HG02571 (cell line): ENCODE results near the gene LEPROT.
"Not testable (repeated sequence)": the region's sequence is repeated elsewhere in the genome, so short reads cannot be mapped to it uniquely, and the experiment has no call there.

Experiments
- ATAC-seq: cut with Tn5 transposase; IDR thresholded peaks from one replicate; pipeline ENCODE4 v1.9.1; 2021; ENCODE audit warnings: mild to moderate bottlenecking, moderate library complexity; ENCODE audit not compliant: unreplicated experiment

LEPROT gene, protein sequence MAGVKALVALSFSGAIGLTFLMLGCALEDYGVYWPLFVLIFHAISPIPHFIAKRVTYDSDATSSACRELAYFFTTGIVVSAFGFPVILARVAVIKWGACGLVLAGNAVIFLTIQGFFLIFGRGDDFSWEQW

DNA sequence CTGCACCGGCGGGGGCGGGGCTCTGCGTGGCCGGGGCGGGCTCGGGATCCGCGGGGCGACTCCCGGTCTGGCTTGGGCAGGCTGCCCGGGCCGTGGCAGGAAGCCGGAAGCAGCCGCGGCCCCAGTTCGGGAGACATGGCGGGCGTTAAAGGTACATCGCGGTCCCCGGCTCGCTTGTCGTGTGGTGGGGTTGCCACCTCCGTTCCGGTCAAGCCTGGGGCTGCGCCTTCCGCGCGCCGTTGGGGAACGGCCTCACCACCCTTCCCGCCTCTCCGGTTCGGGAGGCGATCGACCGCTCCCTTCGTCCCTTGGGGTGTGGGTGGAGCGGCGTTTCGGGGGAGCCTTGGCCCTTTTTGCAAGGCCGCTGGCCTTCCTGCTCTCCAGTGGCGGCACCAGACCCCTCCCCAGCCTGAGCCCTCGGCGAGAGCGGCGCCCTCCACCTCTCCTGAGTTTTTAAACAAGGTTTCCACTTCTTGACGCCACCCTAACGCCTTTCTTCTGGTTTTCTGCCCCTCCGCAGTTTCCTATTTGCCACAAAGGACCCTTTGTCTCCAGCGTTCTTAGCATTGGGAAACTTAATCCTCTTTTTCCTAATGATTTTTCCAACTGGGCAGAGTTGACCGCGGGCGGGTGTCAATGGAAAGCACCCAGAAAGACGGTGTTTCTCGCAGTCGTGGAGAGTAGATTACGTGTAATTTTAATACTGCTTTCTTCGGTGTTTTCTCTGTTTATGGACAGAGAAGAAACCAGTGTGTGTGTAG lies at the start of gene LEPROT, which contains the start of gene LEPR:
Gene LEPROT, plus strand, starts transcription at position 79 of the 761 bp plus-strand sequence. Its CDS starts 57 bp downstream, at position 136.
Gene LEPR, plus strand, starts transcription at position 79 of the 761 bp plus-strand sequence. CDS start 144,898 bp downstream, outside the sequence.
- peak; percentile 50 for ATAC-seq

DNA sequence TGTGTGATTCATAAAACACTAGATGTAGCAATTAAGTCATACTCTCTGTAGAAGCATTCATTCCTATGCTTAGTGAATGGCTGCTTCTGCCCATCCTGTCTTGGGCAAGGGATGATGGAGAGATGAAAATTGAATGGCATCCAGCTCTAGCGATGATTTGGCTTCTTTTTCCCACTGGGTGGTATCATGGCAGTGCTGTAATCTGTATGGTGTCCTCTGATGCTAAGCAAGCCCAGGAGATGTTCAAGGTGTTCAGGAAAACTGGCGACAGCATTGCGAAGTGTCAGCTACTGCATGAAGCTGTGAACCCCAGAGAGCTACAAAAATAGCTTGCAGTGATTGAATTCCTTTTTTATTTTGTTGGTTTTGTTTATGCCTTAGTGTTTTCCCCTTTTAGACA lies 48.9 kb upstream of the LEPROT start:
- no peak for ATAC-seq

DNA sequence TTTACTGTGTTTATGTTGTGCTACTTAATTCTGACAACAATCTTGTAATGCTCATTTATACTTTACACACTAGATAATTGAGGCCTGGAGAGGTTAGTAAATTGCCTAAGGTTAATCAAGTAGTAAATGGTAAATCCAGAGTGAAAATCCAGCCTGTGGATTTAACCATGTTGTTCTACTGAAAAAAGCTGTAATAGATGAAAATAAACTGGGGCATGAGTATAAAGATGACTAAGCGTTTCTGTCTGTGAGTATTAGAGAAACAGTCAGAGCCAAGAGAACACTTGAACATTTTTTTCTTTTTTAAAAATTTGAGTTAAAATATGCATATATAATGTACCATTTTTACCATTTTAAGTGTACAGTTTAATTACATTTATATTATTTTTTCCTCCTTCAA lies 47.9 kb upstream of the LEPROT start:
- no peak for ATAC-seq

DNA sequence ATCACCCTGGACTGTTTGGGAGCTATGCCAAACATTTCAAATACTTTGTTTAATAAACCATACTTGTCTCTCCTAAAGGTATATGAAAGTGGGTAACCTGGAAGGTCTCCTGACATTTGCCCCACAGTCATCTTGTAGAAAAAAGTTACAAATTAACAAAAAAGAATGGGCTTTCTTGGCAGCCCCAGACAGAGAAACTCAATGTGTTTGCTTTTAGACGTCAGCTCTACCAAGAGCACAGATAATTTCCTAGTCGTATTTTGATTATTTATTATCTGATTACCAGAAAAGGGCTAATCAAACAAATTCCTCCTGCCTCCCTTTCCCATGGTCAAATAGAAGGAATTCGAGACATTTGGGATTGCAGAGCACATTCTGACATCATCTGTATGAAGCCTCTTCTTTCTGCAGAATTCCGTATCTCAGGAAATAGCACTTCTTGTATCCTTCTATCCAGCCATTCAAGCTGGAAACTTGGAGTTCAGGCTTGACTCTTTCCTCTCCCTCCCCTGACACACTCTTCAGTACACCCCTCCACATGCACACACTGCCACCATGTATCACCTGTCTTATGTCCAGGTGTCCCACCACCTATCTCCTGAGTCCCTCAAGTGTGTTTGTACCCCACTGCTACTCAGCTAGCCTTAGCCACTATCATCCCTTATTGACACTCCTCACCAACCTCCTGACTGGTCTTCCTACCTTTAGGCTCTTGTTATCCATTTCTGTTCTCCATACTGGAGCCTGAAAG lies 42.8 kb upstream of the LEPROT start:
- ATAC-seq: no peak

DNA sequence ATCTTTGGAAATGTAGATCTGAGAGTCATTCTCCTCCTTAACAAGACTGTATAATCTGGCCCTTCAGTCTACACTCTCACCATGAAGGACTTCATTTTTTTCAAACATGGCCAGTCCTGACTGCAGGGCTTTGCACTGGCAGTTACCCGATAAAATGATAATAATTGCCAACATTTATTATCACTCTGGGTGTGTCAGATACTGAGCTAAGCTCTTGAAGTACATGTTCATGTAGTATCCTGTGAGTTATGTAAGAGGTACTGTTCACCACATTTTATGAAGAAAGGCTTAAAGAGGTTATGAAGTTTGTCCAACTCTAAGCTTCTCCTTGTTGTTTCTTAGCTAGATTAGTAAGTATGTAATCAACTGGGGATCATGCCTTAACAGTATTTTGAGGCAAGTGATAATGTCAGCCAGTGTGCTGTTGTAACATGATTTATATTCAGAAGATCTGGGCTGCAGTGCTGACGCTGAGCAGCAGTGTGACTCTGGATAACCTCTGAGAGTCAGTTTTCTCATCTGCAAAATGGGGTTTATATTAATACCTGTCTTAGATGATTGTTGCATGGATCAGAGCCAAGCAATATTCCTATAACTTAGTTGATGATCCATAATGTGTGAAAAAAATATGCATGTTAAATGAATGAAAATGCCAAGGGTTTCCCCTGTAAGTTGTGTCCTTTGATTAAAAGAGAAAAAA lies 42.1 kb upstream of the LEPROT start:
- no peak for ATAC-seq

DNA sequence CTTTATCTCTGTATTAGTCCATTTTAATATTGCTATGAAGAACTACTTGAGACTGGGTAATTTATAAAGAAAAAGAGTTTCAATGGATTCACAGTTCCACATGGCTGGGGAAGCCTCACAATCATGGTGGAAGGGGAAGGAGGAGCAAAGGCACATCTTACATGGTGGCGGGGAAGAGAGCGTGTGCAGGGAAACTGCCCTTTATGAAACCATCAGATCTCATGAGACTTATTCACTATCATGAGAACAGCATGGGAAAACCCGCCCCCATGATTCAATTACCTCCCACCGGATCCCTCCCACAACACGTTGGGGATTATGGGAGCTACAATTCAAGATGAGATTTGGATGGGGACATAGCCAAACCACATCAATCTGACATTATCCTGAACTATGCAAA lies 36.0 kb upstream of the LEPROT start:
- ATAC-seq: not testable (repeated sequence)

DNA sequence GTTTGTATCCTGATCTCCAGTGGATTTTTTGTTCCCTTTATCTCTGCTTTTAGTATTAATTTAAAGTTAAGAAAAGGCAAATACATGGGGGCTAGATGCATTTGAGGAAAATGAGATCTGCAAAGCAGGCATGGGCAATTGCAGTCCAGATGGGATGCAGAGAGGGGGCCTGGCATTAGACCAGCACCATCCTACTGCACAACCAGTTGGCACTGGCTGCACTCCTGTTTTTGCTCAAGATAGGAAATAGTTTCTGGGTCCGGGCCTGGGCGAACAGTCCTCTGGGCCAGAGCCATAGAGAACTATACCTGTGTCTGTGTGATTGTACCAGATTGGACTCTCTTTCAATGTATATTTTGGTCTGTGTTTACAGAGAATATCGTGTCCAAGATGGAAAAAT lies 34.0 kb upstream of the LEPROT start:
- no peak for ATAC-seq

DNA sequence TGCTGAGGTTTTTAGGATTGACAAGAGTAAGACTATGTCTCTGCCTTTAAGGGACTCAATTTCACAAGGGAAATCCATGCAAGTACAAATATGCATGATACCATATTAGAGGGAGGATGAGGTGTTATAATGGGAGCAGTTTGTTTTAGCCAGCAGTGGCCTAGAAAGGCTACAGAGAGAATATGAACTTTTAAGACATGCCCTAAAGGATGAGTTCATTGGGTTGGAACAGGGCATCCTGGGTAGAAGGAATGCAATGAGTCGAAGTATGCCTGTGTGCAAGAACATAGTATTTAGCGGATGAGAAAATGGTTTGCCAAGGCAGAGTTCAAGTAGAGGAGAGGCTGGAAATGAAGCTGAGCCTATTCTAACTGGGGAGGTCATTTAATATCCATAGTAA lies 32.6 kb upstream of the LEPROT start:
- ATAC-seq: no peak

DNA sequence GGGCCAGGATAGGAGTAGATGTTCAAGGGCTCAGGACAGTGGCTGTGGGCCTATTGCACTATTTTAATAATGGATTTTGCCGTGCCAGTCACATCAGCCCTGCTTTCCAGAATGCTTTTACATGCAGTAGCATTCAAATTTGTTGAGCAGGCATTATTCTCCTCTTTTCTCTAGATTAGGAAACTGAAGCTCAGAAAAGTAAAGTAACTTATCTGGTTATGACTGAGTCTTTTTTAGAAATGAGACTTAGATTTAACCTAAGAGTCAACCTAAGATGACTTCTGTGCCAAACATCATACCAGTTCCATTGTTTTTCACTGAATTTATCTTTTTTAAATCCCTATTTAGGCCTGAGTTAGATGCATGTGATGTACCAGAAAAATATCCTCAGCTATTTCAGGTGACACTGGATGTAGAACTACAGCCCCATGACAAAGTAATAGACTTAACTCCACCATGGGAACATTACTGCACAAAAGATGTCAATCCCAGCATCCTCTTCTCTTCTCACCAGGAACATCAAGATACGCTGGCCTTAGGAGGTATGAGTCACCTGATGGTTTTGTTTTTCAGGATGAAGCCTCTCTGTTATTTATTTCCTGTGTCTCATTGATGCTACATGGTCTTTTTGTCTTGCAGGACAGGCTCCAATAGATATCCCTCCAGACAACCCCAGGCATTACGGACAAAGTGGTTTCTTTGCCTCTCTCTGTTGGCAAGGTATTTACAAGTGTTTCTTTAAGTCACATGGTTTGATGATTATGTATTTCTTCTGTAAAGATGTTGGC lies 31.4 kb upstream of the LEPROT start:
- no peak for ATAC-seq

DNA sequence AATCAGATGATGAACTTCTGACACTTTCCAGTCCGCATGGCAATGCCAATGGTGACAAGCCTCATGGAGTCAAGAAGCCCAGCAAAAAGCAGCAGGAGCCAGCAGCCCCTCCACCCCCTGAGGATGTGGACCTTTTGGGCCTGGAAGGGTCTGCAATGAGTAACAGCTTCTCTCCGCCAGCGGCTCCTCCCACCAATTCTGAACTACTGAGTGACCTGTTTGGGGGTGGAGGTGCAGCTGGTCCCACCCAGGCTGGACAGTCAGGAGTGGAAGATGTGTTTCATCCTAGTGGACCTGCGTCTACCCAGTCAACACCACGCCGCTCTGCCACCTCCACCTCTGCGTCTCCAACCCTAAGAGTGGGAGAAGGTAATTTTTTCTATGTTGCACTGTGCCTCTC lies 28.0 kb upstream of the LEPROT start:
- no peak for ATAC-seq

DNA sequence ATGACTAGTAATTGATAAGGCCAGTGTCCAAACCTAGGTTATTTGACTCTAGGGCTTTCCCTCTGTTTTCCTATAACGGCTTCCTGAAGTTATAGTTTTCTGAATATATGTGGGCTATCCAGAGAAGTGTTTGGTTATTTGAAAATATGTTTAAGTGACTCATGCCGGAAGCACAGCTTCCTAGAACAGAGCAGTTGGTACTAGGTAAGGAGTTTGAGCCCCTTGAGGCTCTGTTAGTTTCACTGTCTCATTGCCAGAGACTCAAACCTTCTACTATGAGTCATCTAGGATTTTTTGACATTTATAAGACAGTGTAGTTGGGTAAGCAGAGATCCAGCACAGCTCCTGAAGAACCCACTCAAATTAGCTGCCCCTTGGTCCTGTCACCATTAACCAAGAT lies 27.1 kb upstream of the LEPROT start:
- ATAC-seq: peak; percentile 90

DNA sequence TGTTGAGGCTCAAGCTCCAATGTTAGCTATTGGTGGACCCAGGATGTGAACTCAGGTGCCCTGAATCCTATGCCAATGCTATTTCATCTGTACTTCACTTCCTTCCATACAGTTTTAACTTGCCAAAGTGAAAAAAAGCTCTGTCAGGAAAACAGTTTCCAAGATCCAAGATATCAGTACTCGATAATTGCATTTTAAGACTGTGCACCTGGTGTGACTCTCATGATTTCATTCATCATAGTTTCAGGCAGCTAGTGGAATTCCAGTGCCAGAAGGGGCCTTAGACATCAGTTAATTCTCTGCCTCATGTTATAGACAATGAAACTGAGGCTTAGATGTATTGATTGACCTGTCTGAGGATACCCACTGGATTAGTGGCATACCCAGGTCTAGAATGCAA lies 26.5 kb upstream of the LEPROT start:
- ATAC-seq: no peak

DNA sequence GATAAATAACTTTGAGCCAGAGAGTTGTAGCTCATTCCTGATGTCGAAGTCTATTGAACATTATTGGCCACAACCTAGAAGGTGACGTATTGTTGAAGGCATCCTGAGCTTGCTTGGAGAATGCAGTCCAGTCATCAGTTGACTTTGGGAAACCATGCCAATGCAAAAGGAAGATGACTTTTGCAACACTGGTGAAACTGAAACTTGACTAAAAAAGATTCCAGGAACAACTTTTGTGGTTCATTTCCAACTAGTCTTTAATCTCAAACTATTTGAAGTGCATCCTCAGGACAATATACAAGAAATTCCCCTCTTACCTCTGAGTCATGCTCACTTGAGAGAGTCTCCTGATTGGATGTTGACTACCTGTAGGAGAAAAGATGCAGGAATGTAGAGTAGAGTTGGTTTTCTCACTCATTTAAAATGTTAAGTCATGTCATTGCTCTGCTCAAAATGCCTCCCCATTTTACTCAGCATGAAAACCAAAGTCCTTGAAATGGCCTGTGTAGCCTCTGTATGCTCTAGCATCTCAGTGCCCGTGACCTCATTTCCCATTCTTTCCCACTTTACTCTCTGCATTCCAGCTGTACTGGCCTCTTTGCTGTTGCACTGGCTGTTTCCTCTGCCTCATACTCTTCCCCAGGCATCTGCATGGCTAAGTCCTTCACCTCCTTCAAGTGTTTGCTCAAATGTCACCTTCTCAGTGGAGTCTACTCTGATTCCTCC lies 24.4 kb upstream of the LEPROT start:
- ATAC-seq: no peak

DNA sequence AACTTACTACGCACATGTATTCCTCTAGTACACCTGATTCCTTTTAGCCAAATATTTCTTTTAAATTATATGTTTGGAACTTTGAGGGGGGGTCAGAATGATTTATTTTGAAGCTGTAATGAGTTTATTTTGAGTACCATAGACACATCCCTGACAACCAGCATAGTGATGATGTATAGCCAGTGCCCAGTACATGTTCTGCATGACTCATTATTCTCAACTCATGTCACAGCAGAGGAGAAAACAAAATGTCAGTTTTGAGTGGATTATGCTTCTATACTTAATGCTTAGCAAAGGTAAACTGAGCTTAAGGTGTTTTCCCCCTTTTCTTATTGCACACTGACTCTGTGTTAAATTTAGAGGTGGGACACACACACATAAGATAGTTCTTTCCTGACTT lies 22.4 kb upstream of the LEPROT start:
- no peak for ATAC-seq

DNA sequence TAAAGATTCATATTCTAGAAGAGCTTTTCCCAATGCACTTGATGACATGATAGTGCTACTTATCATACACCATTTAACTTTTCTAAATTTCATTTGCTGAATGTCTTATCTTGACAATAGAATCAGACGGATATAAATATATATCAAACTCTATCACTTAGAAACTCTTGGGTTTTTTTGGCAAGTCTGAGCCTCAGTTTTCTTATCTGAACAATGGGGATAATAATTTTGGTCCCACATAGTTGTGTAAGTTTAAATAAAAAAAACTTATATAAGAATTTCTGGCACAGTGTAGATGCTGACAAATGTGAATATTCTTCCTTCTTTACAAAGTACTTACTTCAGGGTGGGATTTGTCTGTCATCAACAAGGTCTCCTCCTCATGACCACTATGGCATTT lies 21.5 kb upstream of the LEPROT start:
- no peak for ATAC-seq

DNA sequence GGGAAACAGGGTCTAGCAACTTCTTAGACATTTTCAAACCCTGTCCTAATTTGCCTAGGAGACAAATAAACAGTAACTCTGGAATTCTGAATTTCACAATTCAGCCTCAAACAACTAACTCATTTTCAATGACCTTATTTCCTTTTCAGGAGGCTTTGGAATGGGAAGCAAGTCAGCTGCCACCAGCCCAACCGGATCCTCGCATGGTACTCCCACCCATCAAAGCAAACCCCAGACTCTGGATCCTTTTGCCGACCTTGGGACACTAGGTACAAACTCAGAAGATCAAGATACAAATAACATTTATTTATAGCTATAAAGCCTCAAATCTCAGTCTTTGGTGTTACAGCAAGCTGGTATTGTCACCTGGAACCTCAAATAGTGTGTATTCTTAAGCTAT lies 18.9 kb upstream of the LEPROT start:
- no peak for ATAC-seq

DNA sequence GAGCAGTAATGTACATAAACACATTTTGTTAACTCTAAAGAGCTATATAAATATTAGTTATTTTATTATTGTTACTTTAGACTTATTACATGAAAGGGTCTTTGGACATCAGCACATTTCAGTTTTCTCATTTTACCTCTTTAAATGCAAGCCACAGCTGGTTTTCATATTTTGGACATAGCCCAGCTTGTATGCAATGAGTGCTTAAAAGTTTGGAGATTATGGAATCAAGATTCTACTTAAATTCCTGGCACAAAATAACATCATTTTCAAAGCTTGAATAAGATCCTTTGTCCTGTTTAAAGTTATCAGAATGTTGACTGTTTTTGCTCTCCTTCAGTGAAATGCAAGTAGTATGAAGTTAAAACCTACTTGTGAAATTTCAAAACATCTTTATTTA lies 15.5 kb upstream of the LEPROT start:
- no peak for ATAC-seq

DNA sequence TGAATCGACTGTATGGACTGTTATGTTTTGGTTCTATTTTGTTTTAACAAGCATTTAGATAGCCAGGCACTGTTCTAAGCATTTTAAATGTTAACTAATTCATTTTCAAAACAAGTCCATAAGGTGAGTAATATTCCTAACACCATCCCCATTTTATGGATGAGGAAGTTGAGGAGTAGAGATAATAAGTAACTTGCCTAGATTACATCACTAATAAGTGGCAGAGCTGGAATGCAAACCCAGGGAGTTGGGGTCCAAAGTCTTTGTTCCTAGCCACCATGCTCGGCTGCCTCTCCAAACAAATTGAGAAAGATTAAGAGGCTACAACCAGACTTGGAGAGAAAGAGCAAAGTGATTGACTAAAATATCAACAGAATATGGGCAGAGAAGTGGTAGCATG lies 12.6 kb upstream of the LEPROT start:
- no peak for ATAC-seq

DNA sequence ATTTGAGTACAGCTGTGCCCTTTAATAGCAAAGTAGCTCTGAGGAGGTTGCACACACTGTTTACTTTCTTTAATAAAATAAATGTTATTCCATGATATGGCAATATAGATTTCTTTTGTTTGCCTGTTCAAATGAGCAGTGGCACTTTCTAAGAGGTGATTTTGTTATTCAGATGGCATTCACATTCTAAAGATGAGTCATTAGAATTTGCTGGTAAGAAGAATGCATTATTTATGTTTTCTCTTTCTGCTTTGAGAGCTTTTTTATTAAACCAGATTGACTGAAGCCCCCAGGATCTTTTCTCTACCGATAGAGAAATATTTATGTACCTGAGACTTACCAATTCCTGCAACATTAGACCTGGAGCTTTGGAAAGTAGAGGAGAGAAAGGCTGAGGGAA lies 11.2 kb upstream of the LEPROT start:
- no peak for ATAC-seq

DNA sequence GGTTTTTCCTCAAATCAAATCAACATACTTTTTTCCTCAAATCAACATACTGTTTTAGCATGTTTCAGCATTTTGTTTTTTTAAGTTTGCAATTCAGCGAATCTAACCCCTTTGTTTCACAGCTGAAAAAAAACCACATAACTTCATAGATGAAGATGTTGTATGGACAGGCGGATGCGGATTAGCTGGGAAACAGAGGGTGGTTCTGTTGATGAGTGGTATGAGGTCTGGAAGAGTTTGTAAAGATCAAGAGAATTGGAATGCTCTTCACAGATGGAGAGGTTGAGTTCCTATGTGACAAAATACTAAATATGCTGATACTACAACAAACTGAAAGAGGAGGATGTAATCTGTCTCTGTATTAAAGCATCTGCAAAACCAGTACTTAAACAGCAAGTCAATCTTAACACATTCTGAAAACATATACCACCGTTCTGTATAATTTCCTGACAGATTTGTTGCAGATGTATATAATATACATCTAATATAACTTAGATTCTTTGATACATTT lies 10.6 kb upstream of the LEPROT start:
- no peak for ATAC-seq
